ENCODE data around the gene RTN4.

RTN4 gene

DNA sequence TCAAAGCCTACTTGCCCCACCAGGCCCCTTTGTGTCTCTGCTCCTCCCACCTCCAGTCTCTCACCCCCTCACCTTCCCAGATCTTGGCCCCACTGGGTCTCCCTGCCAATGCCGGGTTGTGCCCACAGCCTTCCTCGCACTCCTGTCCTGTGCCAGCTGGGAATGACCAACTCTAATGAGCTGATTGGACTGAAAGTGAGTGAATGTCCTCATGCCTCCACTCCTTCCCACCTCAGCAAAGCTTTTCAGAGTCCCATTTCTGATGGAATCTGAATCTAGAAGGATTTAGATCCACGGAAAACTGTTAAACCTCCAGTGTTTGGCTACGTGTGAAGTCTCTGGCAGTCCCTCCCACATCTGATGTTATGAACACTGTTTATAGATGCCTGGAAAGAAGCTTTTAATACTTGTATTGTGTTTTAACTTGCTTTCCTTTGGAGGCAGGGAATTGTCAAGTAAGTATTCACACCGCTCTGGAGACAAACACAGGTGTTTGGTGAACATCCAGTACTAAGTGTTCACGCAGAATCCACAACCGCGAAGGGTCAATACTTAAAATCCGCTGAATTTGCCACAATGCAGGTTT is 103.9 kb downstream of the RTN4 start:
- no peak for DNase-seq

DNA sequence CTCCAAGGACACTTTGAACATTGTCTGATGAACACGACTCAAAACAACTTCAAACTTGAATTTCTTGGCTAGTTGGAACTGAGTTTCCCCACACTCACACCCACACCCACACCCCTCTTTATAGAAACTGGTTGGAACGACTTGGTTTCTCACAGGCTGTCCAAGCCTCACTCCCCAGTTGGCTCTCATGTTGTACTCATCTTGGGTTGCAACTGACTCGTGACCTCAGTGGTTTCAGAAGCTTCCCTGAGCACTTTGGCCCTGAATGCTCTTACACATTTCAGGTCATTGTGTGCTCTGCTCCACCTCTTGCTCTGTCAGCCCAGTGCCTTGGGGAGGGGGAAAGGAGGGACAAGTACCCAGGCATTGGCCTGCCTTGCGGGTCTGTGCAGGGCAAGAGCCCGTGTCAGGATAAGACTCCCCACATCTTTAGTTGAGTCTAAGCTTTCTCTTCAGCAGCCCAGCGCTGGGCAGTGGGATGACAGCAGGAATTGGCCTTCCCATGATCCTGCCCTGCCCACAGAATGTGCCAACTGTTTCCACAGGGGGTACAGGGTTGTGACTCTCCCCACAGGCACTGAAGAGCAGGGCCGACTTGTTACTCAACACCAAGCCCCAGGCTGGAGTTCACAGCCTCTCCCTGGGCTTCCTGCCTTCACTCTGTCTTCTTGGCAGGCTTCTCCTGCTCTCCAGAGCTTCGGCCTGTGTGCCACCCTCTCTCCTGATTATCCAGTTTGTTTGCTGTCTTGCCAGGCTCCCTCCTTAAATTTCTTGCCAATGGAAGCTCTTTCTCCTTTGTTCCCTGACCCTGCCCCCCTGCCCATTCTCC is 104.6 kb downstream of the RTN4 start:
- no peak for DNase-seq

- no peak for DNase-seq
Measured at GRCh38 chr2:54944724-54945326, 105.4 kb downstream of the RTN4 start.

- peak; percentile 19 for DNase-seq
Measured at GRCh38 chr2:54942373-54942772, 107.9 kb downstream of the RTN4 start.

- no peak for DNase-seq
Measured at GRCh38 chr2:54941248-54941984, 108.8 kb downstream of the RTN4 start.

DNA sequence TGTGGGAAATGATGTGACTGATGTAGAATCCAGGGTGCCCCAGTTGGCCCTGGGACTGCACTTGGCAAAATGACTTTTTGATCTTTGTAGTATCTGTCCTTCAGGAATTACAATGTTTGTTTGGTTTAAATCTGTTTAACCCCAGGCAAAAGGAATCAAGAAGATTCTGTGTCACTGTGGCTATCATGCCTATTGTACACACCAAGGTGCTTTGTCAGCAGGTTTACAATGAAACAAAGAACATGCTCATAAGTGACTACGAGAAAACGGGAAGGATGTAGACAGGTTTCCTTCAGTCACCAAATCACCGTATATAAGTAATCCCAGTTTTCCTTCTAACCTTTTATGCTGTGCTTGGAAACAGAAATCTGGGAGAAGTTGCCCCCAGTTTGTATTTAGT is 109.5 kb downstream of the RTN4 start:
- no peak for DNase-seq

DNA sequence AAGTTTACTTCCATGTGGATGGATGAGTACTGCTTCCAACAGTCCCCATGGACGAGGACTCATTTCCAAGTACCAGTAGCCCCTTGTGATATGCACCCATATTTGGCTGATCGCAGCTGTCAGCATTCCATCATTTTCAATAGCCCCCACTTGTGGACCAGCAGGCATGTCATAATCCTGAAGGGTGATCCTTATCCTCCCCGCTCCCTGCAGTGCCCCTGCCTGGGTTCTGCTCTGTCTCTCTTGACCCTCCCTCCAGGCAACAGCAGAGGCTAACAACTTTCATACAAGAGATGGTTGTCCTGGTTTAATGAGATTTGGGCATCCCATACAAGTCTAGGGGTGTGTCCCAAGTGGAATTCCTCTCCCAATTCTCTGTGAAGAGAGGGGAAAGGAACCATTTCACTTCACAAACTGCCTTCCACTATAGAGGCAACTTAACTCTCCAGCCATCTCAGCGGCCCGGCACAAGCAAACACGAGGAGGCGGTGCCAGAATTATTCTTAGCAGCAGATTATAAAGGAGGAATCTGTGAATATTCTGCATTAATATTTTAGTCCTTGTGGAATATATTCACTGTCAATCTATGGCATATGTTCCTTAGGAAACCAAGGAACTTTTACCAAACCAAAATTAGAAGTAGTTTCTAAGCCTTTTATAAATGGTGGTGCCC is 110.7 kb downstream of the RTN4 start:
- no peak for DNase-seq

DNA sequence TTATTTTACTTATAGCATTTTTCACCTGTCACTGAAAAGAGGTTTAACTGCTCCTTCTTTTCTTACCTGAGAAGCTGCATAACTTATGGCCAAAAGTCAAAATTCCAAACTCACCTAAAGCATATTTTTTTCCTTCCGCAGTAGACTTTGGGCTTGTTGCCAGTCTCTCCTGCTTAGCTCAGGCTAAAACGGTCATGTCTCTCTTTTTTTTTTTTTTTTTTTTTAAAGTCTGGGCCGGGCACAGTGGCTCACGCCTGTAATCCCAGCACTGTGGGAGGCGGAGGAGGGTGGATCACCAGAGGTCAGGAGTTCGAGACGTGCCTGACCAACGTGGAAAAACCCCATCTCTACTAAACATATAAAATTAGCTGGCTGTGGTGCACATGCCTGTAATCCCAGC is 113.5 kb downstream of the RTN4 start:
- no peak for DNase-seq

DNA sequence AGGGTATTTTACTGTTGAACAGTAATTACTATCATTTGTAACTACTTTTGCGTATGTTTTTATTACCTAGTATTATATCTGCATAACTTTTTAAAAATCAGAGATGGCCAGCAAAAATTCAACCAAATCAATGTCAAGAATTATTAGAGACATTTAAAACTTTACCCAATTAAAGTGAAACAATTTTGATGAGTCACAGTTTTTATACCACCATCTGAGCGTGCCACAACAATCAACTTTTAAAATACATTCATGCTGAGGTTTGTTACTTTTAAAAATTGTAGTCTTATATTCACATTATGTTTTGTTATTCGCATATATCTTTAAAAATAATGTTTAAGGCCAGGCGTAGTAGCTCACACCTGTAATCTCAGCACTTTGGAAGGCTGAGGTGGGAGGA is 114.9 kb downstream of the RTN4 start:
- DNase-seq: no peak

- no peak for DNase-seq
Measured at GRCh38 chr2:54931473-54931872, 118.8 kb downstream of the RTN4 start.

- no peak for DNase-seq
Measured at GRCh38 chr2:54928719-54929118, 121.5 kb downstream of the RTN4 start.

DNA sequence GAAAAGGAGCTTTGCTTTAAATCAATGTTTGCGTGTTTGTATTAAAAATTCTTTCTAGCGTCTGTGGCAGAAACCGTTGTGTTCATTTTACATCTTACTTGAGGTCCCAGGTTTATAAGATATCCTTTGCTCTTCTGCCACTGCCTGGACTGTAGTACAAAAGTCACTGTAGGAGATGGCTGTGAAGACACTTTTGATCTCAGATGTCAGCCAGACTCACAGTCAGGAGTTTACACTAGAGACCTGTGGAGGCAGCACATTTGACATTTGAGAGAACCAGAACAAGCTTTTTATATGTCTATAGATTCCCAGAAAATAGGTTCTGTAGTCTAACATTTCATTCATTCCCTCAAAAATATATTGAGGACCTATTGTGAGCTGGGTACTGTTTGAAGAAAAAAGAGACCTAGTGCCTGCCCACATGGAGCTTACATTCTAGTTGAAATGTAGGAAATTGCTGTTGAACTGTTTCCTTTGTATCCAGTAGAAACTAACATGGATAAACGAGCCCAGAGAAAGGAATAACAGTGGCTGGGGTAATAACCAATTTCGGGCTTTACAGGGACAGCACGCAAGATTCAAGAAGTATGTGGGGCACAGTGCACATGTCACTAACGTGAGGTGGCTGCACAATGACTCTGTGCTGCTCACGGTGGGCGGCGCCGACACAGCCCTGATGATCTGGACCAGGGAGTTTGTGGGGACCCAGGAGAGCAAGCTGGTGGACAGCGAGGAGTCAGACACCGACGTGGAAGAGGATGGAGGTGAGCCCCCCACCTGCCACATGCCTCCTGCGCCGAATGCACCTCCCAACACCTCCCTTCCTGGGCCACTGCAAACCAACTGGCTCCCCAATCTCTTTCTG is 122.3 kb downstream of the RTN4 start:
- no peak for DNase-seq

DNA sequence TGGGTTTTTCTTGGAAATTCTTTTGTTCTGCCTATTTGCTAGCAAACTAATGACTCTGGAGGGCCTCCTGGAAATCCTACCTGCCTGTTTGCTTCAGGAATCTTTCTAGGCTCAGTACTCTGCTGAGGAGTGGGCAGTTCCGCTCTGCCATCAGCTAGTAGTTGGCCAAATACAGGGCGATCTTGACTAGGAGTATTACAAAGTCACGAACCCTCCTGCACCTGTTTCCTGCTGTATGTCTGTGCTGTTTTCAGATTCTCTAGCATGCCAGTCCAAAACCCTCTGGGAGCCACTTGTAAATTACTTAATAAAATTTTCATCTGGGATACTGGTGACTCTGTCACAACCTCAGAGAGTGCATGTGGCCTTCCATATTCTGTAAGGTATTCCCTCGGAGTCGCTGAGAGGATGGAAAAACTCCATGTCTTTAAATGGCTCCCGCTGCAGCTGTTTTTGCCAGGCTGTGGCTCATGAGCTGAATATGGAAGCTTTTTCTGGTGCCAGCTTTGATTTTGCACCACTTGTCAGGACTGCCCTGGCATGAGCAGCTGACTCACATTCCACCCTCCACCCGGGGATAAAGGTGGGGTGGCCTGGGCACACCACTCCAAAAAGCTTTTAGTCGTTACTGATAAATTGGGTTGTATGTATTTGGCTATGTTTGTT is 123.0 kb downstream of the RTN4 start:
- DNase-seq: no peak

GRCh38 chr2:54925022-54925421 is 125.2 kb downstream of the RTN4 start:
- DNase-seq: no peak

GRCh38 chr2:54924121-54924520 is 126.1 kb downstream of the RTN4 start:
- DNase-seq: no peak

Data from CD4-positive, alpha-beta T cell treated with Interleukin-17A for 4 hours (primary cell).